OCI-LY7 (cell line): ENCODE results near the gene OTUD5.

Source experiments
- CTCF ChIP-seq: fragments of 200-600 bp; sonication (generic); conservative IDR thresholded peaks from 2 replicates; pipeline ENCODE4 v1.5.1; 2014; ENCODE audit warnings: mild to moderate bottlenecking, antibody characterized with exemption, low read length, moderate library complexity, mixed read lengths
- EZH2phosphoT487 ChIP-seq: fragments of 200-600 bp; sonication (generic); IDR thresholded peaks from 2 replicates; pipeline ENCODE4 v1.6.1; 2018; ENCODE audit warnings: low read depth, borderline replicate concordance, mild to moderate bottlenecking, mixed run types, antibody characterized with exemption, low read length, moderate library complexity, mixed read lengths

DNA sequence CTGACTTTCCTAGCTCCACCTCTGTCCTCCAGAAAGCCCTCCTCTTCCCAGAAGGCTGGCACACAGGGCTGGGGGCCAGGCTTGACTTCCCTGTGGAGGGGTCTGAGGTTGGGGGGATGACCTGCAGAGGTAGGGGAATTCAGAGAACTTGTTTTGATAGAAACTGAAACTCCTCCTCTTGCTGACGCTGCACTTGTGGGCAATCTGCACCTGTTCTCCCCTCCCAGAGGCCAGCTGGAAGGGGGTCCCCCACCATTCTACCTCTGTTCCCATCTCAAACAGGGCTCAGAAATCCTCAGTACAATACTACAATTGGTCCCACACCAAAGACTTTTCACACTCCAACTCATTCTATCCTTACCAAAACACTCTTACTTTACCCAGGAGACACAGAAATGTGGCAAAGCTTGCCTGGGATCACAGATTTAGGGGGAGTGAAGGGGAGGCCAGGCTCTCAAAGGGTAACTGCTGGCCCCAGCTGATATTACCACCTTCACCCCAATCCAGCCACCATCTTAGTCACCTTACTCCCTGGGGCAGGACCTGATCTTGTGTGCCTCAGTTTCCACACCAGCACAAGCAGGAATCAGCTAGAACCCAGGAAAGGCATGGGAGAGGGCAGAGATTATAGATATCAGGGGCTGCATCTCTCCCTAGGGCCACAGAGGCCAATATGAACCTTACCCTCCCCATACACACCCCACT, 18.5 kb downstream of the OTUD5 start:
- no peak for TF ChIP-seq CTCF
- TF ChIP-seq EZH2phosphoT487, result no peak
